GM19438 (cell line): ENCODE results near the gene ASTL.
"Not testable (repeated sequence)": the region's sequence is repeated elsewhere in the genome, so short reads cannot be mapped to it uniquely, and the experiment has no call there.

Experiments
- ATAC-seq: cut with Tn5 transposase; IDR thresholded peaks from one replicate; pipeline ENCODE4 v1.9.1; 2021; ENCODE audit warnings: low read depth; ENCODE audit not compliant: unreplicated experiment

ASTL gene

DNA sequence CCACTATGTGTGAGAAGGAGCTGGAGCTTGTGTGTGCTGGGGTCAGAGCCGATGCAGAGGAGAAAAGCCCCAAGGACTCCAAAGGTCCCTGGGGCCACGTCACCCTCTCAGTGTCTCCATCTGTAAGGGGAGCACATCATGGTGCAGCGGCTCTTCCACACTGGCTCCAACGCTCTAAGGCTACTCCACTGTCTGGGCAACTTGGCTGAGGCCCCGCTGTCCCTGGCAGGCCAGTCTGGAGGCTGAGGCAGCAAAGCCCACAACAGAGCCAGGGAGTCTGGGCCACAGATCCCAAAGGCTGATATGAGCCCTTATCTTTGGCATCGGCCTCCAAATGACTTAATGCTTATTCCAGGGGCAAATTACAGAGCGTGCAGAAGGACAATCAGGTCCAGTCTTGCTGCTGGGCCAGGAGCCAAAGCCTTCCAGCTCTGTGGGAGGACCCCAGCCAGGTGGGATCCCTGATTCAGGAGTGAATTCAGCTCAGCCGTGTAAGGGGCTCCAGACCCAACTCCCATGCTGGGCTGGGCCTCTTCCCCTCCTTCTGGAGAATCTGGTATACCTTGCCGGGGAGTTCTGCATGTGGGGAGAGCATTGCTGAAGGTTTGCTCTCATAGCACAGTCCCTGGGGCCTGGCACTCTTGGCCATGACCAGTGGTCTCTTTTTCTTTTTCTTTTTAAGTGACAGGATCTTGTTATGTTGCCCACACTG lies 8.7 kb upstream of the ASTL start:
- no peak for ATAC-seq

DNA sequence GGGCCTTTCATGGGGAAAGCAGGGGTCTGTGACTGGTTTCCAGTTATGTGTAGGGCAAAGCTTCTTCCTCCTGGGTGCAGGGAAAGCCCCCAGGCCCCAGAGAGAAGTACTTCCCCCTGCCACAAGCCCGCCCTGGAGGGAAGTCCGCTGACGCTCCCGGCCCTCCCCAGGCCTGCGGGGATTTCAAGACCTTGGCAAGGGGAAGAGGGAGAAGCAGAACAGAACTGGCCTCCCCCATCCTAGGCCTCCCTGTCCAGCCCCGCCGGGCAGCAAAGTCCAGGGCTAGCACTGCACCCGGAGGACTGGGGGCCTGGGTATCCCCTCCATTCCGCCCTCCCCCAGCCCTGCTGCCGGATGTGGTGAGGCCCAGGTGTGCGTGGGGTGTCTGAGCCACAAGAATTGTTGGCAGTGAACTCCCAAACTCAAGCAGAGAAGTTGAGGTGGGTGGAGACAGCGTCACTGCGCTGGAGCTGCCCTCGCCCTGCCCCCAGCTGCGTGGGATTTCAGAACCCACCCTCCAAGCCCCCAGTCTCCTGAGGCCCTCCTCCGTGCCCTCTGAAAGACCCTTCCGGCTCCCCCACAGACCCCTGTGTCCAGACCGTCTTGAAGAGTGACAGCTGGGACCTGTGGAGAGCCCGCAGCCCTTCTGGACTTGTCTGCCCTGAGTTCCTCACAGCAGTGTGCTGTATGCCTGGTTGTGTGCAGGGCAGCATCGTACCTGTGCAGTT lies 8.0 kb upstream of the ASTL start:
- ATAC-seq, result peak; percentile 35

DNA sequence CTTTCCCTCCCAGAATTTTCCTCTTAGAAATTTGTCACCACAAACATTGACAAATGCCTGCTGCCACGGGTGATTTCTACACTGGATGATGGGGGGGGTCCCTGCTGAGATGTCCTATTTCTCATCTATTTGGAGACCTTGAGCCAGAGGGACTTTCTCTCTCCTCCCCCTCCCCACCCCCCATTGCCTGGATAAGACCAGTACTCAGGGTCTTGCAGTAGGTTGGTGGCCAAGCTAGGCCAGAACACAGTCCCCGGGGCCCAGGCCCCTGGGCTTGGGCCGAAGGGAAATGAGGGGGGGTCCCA lies 7.5 kb upstream of the ASTL start:
- ATAC-seq, result no peak

DNA sequence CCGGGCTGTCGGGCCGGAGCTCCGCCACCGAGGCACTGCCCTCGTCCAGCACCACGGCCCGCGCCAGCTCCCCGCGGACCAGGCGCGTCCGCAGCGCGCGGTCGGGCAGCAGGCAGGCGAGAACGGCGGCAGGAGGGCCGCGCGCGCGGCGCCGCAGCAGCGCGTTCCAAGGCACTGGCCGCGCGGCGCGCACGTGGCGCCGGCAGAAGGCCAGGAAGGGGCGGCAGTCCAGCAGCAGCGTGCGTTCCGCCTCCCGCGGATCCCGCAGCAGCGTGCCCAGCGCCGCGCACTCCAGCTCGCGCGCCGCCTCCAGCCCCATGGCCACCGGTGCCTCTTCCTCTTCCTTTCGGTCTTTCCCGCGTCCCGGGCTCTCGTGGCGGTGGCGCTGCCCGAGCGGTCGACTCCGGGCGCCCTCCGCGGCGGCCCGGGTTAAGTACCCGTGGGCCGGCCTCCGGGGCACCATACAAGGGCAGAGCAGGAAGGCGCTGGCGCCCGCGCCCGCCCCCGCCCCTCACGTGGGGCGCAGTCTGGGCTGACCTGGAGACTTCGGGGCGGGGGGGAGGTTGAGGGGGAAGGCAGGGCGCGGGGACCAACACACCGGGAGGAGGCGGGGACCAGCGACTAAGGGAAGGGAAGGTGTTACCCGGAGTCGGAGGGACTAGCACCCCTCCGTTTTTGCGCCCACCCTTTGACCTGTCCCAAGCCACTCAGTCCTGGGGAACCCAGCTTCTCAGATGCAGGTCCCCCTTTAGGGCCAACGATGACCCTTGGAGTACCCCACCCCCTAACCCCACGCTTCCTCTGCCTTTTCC lies 6.9 kb upstream of the ASTL start, which contains the start of gene DUSP2:
TSS of gene DUSP2 (minus strand) at position 405 of the 812 bp plus-strand sequence. CDS start at position 319, 86 bp downstream.
- ATAC-seq, result peak; percentile 53

DNA sequence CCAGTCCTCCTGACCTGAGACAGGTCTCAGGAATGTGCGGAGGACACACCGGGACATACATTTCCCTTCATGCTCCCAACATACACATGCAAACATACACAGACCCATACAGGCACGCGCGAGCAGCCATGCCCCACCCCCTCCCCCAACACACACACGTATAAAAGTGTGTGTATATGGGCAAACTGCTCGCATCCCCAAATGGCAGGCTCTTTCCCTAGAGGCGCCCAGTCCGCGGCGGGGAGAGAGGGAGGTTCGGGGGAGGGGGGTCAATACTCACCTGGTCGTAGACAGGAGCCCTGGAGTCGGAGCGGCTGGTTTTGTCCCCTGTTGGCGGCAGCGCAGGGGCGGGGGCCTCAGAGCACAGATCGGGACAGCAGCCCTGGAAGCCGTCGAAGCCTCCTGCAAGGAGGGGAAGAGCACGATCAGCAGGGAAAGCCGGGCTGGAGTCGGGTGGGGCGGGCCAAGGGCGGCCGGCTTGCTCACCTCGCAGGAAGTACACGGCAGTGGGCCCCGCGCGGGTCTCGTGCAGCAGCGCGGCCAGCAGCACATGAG lies 6.3 kb upstream of the ASTL start:
- ATAC-seq, result peak; percentile 1

DNA sequence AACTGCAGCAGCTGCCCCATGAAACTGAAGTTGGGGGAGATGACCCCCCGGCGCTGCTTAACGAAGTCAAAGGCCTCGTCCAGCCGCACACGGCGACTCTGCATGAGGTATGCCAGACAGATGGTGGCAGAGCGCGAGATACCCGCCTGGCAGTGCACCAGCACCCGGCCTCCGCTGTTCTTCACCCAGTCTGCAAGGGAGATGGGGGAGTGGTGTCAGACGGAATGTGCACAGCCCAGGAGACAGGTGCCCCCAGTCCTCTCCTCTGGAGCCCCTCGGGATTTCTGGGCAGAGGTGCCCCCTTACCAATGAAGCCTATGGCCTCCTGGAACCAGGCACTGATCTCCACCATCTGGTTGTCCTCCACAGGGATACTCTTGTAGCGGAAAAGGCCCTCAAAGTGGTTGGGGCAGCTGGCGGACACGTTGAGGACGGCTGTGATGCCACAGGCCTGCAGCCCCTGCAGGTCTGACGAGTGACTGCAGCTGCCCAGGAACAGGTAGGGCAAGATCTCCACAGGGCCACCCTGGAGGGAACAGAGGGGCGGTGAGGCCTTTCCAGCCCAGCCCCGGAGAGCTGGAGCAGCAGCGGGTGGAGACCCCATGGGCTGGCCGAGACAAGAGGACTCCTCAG lies 5.7 kb upstream of the ASTL start:
- ATAC-seq, result no peak

DNA sequence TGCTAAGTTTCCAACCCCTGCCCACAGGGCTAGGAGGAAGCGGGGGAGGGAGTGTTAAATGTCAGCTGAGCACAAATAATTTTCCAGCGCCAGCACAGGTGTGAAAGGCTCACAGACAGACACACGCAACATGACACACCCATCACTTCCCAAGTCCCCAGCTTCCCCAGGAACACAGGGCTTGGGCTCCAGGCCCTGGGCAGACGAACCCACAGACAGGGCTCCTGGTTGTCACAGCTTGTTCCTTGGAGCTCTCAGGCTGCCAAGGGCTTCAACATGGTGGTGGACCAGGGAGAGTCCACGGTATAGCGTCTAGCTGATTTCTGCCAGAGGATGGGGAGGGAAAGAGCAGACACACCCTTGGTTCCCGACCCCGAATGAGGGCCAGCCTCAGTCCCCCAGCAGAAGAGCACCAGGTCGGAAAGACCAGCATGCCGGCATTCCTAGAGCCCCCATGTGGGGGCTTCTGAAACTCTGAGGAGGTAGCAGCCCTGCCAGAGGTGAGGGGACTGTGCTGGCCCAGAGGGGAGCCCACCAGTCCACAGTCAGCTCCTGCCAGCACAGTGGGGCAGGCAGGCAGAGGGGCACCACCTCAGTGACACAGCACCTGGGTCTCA lies 5.0 kb upstream of the ASTL start:
- no peak for ATAC-seq

DNA sequence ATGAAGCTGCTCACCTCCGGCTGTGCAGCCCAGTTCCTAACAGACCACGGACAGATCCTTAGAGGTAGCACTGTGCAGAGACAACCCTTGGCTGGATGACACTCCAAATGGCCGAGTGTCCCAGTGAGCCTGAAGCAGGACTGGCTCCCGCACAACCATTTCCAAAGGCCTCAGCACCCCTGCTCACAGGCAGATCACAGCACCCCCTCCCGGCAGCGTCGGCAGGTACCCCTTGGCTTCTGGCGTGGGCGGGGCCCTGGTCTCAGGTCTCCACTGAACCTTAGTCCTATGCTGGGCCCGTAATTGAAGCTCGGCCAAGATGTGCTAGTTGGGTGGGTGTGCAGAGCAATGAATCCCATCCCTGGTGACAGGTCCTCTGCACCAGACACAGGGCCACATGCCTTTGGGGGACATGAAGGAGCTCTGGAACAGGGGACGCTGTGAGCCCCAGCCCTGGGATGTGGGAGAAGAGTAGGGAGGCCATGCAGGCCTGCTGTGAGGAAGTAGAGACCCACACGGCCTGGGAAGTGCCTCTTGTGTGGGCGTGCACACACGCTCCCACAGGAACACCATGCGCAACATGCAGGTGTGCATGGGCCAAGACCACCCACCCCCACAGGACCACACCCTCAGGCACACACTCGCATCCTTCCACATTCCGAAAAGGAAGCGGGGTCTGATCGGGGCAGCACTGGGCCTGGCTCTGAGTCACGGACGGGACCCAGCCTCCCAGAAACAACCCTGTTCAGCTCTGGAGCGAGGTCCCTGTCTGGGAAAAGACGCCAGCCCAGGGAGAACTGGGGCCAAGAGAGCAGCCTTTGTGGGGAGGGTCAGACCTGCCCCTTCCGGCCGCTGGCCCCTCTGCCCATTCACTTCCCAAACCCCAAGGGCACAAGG lies 4.2 kb upstream of the ASTL start:
- no peak for ATAC-seq

DNA sequence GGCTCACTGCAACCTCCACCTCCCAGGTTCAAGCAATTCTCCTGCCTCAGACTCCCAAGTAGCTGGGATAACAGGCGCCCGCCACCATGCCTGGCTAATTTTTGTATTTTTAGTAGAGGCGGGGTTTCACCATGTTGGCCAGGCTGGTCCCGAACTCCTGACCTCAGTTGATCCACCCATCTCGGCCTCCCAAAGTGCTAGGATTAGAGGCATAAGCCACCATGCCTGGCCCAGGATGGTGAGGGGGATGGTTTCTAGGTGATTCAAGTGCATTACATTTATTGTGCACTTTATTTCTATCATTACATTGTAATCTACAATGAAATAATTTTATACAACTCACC lies 3.3 kb upstream of the ASTL start:
- not testable (repeated sequence) for ATAC-seq

DNA sequence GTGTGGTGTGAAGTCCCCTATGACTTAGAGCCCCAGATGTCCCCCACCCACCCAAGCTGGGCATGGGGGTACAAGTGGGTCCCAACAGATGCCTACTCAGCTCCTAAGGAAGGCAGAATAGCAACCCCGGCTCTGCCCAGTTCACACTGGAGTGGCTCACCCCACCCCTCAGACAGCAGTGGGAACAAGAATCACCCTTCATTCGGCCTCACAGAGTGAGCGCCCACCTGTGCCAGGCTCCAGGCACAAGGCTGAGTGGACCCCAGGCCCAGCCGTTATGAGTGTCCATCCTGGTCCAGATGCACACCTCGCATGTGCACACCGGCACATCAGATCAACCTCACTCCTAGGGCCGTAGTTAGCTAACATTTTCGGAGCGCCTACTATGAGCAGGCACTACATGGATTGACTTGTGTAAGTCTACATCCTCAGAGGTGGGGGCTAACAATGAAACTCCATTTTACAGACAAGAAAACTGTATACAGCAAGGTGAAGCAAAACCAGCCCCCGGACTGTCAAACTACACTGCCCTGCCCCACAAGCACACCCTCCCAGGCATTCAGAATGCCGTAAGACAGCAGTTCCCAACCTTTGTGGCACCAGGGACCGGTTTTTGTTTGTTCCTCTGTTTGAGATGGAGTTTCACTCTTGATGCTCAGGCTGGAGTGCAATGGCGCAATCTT lies 2.8 kb upstream of the ASTL start:
- no peak for ATAC-seq

DNA sequence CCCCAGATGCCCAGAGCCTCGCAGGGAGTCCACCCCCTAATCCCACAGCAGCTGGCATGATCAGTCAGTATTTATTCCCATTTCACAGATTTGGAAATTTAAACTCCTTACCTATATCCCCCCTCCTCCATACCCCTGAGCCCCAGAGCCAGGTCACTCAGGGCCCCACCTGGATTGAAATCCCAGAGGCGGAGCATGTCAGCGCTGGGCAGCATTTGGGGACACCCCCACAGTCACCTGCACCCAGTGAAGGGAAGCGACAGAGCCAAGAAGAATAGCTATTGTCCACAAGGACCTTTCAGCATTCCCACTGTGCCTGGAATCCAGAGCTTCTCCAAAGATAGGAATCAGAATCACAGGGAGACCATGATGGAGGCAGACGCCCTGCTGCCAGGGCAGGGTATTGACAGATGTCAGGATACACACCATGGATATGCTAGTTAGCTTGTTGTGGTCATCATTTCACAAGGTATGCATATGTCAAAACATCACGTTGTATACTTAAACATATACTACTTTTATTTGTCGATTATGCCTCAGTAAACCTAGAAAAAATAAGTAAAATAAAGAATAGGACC lies 968 bp upstream of the ASTL start:
- no peak for ATAC-seq

DNA sequence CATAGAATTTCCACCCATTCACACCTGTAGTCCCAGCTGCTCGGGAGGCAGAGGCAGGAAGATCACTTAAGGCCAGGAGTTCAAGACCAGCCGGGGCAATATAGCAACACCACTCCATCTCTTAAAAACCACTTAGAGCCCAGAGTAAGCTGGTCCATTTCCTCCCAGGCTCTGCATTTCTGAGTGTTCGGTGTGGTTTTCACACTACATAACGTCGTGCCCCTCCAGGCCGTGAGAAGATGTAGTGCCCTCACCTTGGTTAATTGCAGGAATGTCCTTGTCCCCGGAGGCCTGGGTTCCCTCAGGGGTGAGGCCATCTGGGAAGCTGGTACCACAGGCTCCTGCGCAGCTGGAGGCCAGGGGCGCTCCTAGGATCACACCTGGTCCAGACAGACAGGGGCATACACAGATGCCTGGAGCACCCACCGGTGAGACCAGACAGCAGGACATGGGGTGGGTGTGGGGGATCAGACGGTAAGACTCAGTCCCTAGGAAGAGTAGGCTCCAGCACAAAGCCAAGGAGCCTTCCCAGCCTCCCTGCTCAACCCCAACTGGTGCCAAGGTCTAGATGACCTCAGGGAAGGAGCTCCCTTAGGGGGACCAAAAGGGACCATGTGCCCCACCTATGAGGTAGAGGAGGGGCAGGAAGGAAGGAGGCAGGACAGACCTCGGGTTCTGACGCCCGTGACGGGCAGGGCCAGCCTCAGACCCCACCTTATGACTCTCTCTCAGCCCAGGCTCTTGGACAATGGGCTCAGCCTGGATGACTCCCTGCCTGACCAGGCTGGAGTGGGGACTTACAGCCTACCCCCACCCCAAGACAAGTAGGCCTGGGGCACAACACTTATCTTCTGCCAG lies 752 bp downstream of the ASTL start:
- no peak for ATAC-seq

DNA sequence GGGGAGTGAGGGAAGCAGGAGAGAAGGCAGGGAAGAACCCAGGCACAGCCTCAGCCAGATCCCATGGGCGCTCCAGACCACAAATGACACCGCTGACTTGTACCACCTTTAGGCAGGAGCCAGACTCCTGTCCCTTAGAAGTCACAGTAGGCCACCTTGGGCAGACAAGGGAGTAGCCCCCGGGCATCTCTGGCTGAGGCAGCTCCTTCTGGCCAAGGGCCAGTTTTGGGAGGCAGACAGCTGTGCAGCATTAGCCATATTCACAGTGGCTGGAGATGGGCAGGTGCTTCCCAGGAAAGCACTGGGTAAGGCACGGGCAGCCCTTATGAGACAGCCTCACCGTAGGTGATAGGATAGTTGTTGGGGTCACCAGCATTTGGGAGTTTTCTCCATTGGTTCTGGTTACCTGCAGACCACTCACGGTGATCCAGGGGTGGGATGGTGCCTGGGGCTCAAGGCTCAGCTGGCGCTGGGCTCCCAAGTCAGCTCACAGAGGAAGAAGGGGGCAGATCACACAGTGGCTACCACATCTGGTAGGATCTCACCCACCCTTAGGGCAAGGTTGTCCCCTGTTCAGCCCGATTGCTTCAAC lies 2.1 kb downstream of the ASTL start:
- ATAC-seq, result no peak

DNA sequence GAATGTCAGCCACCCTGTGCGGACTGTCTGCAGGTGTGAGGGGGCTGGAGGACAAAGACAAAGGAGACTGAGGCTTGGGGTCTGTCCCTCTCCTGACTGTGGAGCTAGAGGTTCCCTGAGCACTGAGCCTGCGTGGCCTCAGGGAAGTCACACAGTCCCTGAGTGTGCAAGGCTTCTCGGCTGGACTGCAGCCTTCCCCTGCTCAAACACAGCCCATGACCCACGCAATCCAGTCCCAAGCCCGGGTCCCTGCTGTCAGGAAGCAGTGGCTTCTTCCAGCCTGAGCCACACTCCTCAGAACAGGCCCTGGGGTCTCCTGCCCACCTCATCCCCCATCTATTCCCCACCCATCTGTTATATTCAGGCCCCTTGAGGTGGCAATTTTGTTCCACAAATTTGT lies 2.7 kb downstream of the ASTL start:
- ATAC-seq, result no peak

DNA sequence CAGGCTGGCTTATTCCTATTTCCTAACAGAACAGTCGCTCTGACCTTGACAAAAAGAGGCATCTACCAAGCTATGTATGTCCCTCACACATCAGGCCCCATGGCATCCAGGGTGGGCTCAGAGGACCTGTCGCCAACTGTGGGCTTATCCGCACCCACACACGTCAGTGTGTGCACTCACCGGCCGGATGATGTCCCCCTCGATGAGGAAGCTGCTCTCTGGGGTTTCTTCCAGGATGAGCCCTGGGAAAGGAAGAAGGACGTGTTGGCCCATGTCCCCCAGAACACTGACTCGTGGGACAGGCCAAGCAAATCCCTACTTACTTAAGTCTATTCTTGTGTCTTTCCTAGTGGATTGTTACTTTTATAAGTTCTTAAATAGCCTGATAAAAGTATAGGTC lies 3.1 kb downstream of the ASTL start:
- ATAC-seq, result no peak

DNA sequence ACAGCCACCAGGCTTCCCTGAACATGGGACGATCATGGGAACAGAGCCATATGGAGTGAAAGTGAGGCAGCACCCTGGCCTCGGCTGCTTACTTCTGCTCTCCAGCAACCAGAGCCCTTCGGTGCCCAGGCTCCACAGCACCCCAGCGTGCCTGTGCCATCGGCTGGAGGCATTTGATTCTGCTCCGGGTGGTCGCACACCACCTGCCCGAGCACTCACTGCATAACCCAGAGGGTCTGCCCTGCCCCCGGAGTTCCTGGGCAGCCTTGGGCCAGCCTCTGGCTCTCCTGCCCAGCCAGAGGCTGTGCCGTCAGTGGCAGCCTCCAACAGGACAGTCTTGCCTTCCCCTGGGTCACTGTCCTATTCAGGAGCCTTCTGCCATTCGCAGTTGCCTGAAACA lies 3.9 kb downstream of the ASTL start:
- no peak for ATAC-seq
